Skeletal muscle satellite cell (primary cell): ENCODE measurements around the gene PPM1N.

ENCODE experiments used
- H3K27me3 ChIP-seq: 2 replicates; pipeline ENCODE4 v1.7.0; 2013; ENCODE audit warnings: low read length; ENCODE audit not compliant: control insufficient read depth, insufficient read depth
- H3K36me3 ChIP-seq: 2 replicates; pipeline ENCODE4 v1.7.0; 2013; ENCODE audit warnings: mild to moderate bottlenecking, control low read depth, low read length; ENCODE audit not compliant: insufficient read depth
- H3K4me1 ChIP-seq: 2 replicates; pipeline ENCODE4 v1.7.0; 2013; ENCODE audit warnings: low read length; ENCODE audit not compliant: control insufficient read depth, insufficient read depth
- H3K4me2 ChIP-seq: 2 replicates; pipeline ENCODE4 v1.7.0; 2013; ENCODE audit warnings: mild to moderate bottlenecking, low read length
- H3K4me3 ChIP-seq: 2 replicates; pipeline ENCODE4 v1.7.0; 2013; ENCODE audit warnings: low read length
- H3K9ac ChIP-seq: 2 replicates; pipeline ENCODE4 v1.7.0; 2013; ENCODE audit warnings: mild to moderate bottlenecking, low read depth, low read length, moderate library complexity
- H3K9me3 ChIP-seq: replicated peaks from 2 replicates; pipeline ENCODE4 v1.7.0; 2013; ENCODE audit warnings: mild to moderate bottlenecking, control low read depth, low read length

The PPM1N gene

GRCh38 chr19:45471111-45471930 is 26.9 kb upstream of the PPM1N start:
- Histone ChIP-seq H3K36me3 (no peaks in the 10 kb centered on the region), H3K4me3 (no peak overlapping the region), H3K4me2 (no peak overlapping the region), H3K27me3 (no peaks in the 10 kb centered on the region), H3K9ac (no peak overlapping the region), H3K9me3 (no peaks in the 10 kb centered on the region), H3K4me1 (peaks cover 27% of the 10 kb centered on the region)

- H3K4me1 ChIP-seq = peaks cover 25% of the 10 kb centered on the region
Measured at GRCh38 chr19:45471931-45472562, 26.2 kb upstream of the PPM1N start.

GRCh38 chr19:45472563-45473366 is 25.5 kb upstream of the PPM1N start:
- Histone ChIP-seq H3K9ac (no peak overlapping the region), H3K4me1 (peaks cover 27% of the 10 kb centered on the region), H3K4me2 (no peak overlapping the region), H3K9me3 (no peaks in the 10 kb centered on the region), H3K36me3 (no peaks in the 10 kb centered on the region), H3K27me3 (no peaks in the 10 kb centered on the region), H3K4me3 (no peak overlapping the region)

More at GRCh38 chr19:45471931-45472562, 26.2 kb upstream of the PPM1N start:
- H3K9me3 ChIP-seq = no peaks in the 10 kb centered on the region
- no peak overlapping the region for H3K9ac ChIP-seq
- H3K4me3 ChIP-seq = no peak overlapping the region
- no peak overlapping the region for H3K4me2 ChIP-seq
- no peaks in the 10 kb centered on the region for H3K36me3 ChIP-seq
- H3K27me3 ChIP-seq = no peaks in the 10 kb centered on the region

- Histone ChIP-seq H3K9ac (no peak overlapping the region), H3K27me3 (no peaks in the 10 kb centered on the region), H3K4me1 (peaks cover 28% of the 10 kb centered on the region), H3K9me3 (no peaks in the 10 kb centered on the region), H3K36me3 (no peaks in the 10 kb centered on the region), H3K4me3 (no peak overlapping the region), H3K4me2 (no peak overlapping the region)
Measured at GRCh38 chr19:45473367-45473681, 24.9 kb upstream of the PPM1N start.

GRCh38 chr19:45473682-45474605 is 24.3 kb upstream of the PPM1N start:
- no peak overlapping the region for H3K4me3 ChIP-seq
- H3K36me3 ChIP-seq = no peaks in the 10 kb centered on the region
- no peaks in the 10 kb centered on the region for H3K9me3 ChIP-seq
- H3K4me1 ChIP-seq = peaks cover 26% of the 10 kb centered on the region
- peak overlapping the region; percentile 25 for H3K9ac ChIP-seq
- no peaks in the 10 kb centered on the region for H3K27me3 ChIP-seq
- H3K4me2 ChIP-seq = peak overlapping the region; percentile 68

- no peak overlapping the region for H3K4me3 ChIP-seq
- H3K36me3 ChIP-seq = no peaks in the 10 kb centered on the region
- no peaks in the 10 kb centered on the region for H3K9me3 ChIP-seq
- no peaks in the 10 kb centered on the region for H3K27me3 ChIP-seq
- peaks cover 25% of the 10 kb centered on the region for H3K4me1 ChIP-seq
- H3K4me2 ChIP-seq = peak overlapping the region; percentile 68
- H3K9ac ChIP-seq = peak overlapping the region; percentile 25
Measured at GRCh38 chr19:45474606-45475521, 23.4 kb upstream of the PPM1N start.

- no peak overlapping the region for H3K9ac ChIP-seq
- no peaks in the 10 kb centered on the region for H3K27me3 ChIP-seq
- no peaks in the 10 kb centered on the region for H3K36me3 ChIP-seq
- no peak overlapping the region for H3K4me3 ChIP-seq
- no peak overlapping the region for H3K4me2 ChIP-seq
- H3K9me3 ChIP-seq = no peaks in the 10 kb centered on the region
- H3K4me1 ChIP-seq = peaks cover 18% of the 10 kb centered on the region
Measured at GRCh38 chr19:45475537-45476291, 22.5 kb upstream of the PPM1N start.

- H3K36me3 ChIP-seq = no peaks in the 10 kb centered on the region
- no peak overlapping the region for H3K4me2 ChIP-seq
- H3K4me3 ChIP-seq = no peak overlapping the region
- H3K9me3 ChIP-seq = no peaks in the 10 kb centered on the region
- H3K4me1 ChIP-seq = peaks cover 18% of the 10 kb centered on the region
- no peak overlapping the region for H3K9ac ChIP-seq
- H3K27me3 ChIP-seq = no peaks in the 10 kb centered on the region
Measured at GRCh38 chr19:45476304-45476703, 21.9 kb upstream of the PPM1N start.

- H3K4me1 ChIP-seq = peaks cover 18% of the 10 kb centered on the region
- H3K9me3 ChIP-seq = no peaks in the 10 kb centered on the region
- H3K9ac ChIP-seq = no peak overlapping the region
Measured at GRCh38 chr19:45477186-45477585, 21.1 kb upstream of the PPM1N start.

More at GRCh38 chr19:45477186-45477585, 21.1 kb upstream of the PPM1N start:
- peak overlapping the region; percentile 43 for H3K4me2 ChIP-seq
- H3K27me3 ChIP-seq = no peaks in the 10 kb centered on the region
- H3K4me3 ChIP-seq = no peak overlapping the region
- no peaks in the 10 kb centered on the region for H3K36me3 ChIP-seq
